Choroid plexus epithelial cell (primary cell): ENCODE measurements around the gene SLC9A1.
"Not testable (repeated sequence)": the region's sequence is repeated elsewhere in the genome, so short reads cannot be mapped to it uniquely, and the experiment has no call there.

Experiments
- DNase-seq: peaks from one replicate; pipeline ENCODE4 v3.0.0-alpha.2; 2010; ENCODE audit warnings: low read depth
- H3K4me3 ChIP-seq: 2 replicates; pipeline ENCODE4 v1.5.1; 2011; ENCODE audit warnings: low read depth, mild to moderate bottlenecking, control low read depth, low read length, moderate library complexity
- TF ChIP-seq, protein P1 (sequence below): conservative IDR thresholded peaks from 2 replicates; pipeline ENCODE4 v1.5.1; 2011; ENCODE audit warnings: low read depth, mild to moderate bottlenecking, control low read depth, inconsistent platforms, low read length, moderate library complexity

SLC9A1 gene

DNA sequence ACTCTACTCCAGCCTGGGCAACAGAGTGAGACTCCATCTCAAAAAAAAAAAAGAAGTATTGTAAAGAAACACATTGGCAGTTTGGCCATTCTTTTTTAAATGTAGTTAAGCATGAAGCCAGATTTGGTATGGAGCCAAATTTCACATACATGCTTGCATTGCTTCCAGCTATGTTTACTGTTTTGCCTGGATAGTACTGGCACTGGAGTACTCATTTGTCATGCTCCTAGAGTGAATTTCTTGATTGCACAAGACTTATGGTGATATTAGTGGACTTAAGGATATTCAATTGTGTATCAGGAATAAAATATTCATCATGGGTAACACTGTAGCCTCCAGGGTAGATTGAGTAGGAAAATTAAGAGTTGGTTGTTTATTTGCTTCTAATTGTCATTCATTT is 24.5 kb upstream of the SLC9A1 start:
- no peak overlapping the region for H3K4me3 ChIP-seq
- TF ChIP-seq, protein P1, sequence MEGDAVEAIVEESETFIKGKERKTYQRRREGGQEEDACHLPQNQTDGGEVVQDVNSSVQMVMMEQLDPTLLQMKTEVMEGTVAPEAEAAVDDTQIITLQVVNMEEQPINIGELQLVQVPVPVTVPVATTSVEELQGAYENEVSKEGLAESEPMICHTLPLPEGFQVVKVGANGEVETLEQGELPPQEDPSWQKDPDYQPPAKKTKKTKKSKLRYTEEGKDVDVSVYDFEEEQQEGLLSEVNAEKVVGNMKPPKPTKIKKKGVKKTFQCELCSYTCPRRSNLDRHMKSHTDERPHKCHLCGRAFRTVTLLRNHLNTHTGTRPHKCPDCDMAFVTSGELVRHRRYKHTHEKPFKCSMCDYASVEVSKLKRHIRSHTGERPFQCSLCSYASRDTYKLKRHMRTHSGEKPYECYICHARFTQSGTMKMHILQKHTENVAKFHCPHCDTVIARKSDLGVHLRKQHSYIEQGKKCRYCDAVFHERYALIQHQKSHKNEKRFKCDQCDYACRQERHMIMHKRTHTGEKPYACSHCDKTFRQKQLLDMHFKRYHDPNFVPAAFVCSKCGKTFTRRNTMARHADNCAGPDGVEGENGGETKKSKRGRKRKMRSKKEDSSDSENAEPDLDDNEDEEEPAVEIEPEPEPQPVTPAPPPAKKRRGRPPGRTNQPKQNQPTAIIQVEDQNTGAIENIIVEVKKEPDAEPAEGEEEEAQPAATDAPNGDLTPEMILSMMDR: no peak
- DNase-seq: peak; percentile 39

DNA sequence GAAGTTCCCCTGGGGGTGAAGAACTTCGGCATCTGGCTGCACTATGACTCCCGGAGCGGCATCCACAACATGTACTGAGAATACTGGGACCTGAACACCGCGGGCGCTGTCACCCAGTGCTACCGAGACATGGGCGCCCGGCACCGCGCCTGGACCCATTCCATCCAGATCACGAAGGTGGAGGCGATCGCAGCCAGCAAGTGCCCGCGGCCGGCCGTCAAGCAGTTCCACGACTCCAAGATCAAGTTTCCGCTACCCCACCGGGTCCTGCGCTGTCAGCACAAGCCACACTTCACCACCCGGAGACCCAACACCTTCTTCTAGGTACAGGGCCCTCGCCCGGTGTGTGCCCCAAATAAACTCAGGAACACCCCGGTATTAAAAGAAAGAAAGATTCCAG is 22.0 kb upstream of the SLC9A1 start:
- no peak overlapping the region for H3K4me3 ChIP-seq
- DNase-seq: no peak
- TF ChIP-seq, protein P1: no peak

DNA sequence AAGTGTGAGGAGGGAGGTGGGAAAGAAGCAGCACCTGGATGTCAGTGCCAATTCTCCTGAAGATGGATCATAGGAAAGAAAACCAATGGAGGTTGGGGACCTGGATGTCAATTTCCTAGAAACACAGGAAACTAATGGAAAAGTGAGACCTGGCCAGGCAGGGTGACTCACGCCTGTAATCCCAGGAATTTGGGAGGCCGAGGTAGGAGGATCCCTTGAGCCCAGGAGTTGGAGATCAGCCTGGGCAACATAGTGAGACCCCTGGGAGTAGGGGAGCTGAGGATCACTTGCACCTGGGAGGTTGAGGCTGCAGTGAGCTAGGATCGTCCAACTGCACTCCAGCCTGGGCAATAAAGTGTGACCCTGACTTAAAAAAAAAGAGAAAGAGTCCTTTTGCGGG is 21.4 kb upstream of the SLC9A1 start:
- no peak overlapping the region for H3K4me3 ChIP-seq
- TF ChIP-seq, protein P1: no peak
- no peak for DNase-seq

DNA sequence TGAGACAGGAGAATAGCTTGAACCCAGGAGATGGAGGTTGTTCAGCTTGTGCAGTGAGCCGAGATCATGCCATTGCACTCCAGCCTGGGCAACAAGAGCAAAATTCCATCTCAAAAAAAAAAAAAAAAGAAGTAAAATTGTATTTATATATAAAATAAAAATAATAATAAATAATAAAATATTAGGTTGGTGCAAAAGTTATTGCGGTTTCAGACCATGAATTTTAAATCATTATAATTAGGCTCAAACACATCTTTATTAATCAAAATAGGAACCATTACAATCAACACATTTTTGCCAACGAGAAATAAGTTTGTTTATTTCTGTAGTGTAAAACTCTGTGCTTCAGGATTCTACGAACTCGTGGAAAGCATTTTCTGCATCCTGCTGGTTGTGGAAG is 18.1 kb upstream of the SLC9A1 start:
- DNase-seq, H3K4me3 ChIP-seq: not testable (repeated sequence)

DNA sequence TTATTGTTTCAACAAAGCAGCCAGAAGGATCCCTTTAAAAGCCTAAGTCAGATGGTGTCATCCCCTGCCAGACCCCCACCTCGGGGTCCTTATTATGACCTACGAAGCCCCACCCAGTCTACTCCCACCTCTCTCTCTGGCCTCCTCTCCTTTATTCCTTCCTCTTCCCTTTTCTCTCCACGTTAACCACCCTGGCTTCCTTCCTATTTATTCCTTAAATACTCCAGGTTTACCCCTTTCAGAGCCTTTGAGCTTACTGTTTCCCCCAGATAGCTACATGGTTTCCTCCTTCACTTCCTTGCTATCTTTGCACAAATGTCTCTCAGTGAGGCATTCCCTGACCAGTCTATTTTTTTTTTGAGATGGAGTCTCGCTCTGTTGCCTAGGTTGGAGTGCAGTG is 12.0 kb upstream of the SLC9A1 start:
- H3K4me3 ChIP-seq: no peak overlapping the region
- TF ChIP-seq, protein P1: no peak
- no peak for DNase-seq

DNA sequence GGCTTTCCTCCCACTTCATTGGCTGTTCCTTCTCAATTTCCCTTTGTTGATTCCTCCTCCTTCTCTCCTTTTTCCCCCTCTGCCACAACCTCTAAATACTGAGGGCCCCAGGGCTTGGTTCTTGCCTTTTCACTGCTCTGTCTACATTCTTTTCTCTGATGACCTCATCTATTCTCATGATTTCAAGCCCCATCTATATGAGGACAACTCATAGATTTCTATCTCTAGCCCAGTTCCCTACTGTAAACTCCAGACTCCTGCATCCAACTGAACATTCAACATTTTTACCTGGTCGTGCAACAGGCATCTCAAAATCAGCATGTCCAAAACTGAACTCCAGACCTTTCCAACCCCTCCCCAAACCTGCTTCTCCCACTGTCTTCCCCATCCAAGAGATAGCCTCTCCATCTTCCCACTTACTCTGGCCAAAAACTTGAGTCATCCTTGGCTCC is 11.5 kb upstream of the SLC9A1 start:
- DNase-seq: peak; percentile 30
- no peak overlapping the region for H3K4me3 ChIP-seq
- TF ChIP-seq, protein P1: no peak

DNA sequence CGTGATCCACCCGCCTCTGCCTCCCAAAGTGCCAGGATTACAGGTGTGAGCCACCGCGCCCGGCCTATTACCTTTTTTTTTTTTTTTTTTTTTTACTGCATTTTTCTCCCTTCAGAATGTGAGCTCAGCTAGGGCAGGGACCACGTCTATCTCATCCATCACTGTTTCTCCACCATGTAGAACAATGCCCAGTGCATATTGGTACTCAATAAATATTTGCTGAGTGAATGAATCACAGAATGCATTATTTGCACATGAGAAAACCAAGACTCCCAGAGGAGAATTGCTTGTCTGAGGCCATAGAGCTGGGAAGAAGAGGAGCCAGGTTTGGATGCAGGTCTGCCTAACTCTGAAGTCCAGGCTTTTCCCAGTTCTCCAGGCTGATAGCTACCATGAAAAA is 8.2 kb upstream of the SLC9A1 start:
- DNase-seq: no peak
- H3K4me3 ChIP-seq: no peak overlapping the region
- TF ChIP-seq, protein P1: no peak

DNA sequence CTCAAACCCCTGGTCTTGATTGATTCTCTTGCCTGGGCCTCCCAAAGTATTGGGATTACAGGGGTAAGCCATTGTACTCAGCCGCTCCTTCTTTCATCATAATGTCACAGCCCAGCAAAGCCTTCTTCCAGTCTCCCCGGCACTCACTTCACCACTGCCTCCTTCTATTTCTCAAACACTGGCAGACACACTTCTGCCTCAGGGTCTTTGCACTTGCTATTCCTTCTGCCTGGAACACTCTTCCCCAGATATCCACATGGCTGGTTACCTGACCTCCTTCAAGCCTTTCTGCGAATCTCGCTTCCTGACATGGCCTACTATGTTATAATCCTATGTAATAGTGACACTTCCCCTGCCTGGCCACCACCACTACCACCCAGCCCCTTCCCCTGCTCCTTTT is 7.2 kb upstream of the SLC9A1 start:
- DNase-seq: no peak
- no peak overlapping the region for H3K4me3 ChIP-seq
- TF ChIP-seq, protein P1: no peak
